Skeletal muscle satellite cell (primary cell): ENCODE results near the gene SRSF3. TPM values are rescaled to one million over a fixed set of nuclear protein-coding genes. Genes with fewer than 3 reads are reported as not detected.

ENCODE experiments used
- H3K27me3 ChIP-seq: 2 replicates; pipeline ENCODE4 v1.7.0; 2013; ENCODE audit warnings: low read length; ENCODE audit not compliant: control insufficient read depth, insufficient read depth
- H3K36me3 ChIP-seq: 2 replicates; pipeline ENCODE4 v1.7.0; 2013; ENCODE audit warnings: mild to moderate bottlenecking, control low read depth, low read length; ENCODE audit not compliant: insufficient read depth
- H3K4me1 ChIP-seq: 2 replicates; pipeline ENCODE4 v1.7.0; 2013; ENCODE audit warnings: low read length; ENCODE audit not compliant: control insufficient read depth, insufficient read depth
- H3K4me2 ChIP-seq: 2 replicates; pipeline ENCODE4 v1.7.0; 2013; ENCODE audit warnings: mild to moderate bottlenecking, low read length
- H3K4me3 ChIP-seq: 2 replicates; pipeline ENCODE4 v1.7.0; 2013; ENCODE audit warnings: low read length
- H3K9ac ChIP-seq: 2 replicates; pipeline ENCODE4 v1.7.0; 2013; ENCODE audit warnings: mild to moderate bottlenecking, low read depth, low read length, moderate library complexity
- H3K9me3 ChIP-seq: replicated peaks from 2 replicates; pipeline ENCODE4 v1.7.0; 2013; ENCODE audit warnings: mild to moderate bottlenecking, control low read depth, low read length
- total RNA-seq: library from RNA; depleted of rRNA; stranded (reverse); fragments of >200 nt; gene quantifications from 2 replicates; pipeline ENCODE4 v1.2.3, GENCODE V29; 2012; rRNA removed

Gene SRSF3
- total RNA-seq, result 182 and 211 TPM in 2 replicates

DNA sequence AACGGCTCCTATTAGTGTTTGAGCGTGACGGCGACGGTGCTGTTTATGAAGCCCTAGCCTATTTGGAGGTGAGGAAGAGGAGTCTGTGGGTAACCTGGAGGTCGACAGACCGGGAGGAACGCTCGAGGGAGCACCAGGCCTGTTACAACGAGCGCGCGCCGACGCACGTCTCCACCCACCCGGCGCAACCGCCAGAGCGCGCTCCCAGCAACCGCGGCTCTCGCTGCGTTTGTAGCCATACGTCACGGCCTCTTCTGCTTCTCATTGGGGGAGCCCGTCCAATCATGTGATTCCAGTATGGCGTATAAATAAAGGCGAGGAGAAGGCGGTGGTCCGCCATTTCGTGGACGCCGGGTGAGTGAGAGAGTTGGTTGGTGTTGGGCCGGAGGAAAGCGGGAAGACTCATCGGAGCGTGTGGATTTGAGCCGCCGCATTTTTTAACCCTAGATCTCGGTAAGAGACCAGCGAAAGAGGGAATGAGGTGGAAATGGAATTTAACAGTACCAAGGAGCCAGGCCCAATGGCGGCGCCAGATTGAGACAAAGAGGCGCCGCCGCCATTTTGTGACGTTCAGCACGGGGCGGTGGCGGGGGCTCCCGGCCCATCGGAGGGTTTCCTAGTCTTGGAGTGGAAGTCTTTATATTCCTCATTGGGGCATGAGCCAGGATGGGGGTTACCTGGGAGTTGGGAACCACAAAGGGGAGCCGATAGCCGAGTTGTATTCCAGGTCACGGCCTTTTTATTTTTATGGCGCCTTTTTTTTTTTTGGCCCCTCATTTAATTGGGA, at the start of gene SRSF3:
SRSF3 (plus strand) TSS at position 334 of the 787 bp plus-strand sequence. CDS start 2,401 bp downstream, outside the sequence.
- Histone ChIP-seq H3K9ac (peak within 1 kb of the TSS; percentile 98), H3K9me3 (no peaks in the 10 kb centered on the region), H3K27me3 (no peaks in the 10 kb centered on the region), H3K4me1 (peaks cover 29% of the 10 kb centered on the region), H3K4me3 (peak within 1 kb of the TSS; percentile 74), H3K36me3 (peaks cover 42% of the 10 kb centered on the region), H3K4me2 (peak within 1 kb of the TSS; percentile 89)

DNA sequence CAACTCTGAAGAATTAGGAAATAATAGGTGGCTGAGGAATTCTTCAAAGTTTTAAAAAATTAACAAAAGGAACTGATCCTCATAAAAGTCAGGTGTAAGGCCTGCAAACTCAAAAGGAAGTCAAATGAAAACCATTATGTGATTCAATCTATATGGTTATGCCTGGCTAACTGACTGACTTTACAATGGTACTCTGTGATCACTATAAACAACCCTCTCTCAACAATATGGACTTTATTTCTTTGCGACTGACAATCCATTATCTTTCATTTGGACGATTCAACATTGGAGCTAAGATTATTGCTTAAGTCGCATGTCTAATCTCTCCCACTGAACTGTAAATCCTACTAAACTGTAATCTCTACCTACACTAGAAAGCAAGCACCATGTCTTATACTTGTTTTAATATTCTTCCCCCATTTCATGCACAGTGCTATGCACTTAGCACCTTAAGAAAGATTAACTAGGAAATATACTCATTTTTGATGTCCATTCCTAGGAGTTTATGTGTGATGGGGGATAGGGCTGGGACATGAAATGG, 48.3 kb upstream of the SRSF3 start:
- H3K4me3 ChIP-seq, result peak overlapping the region; percentile 85
- H3K36me3 ChIP-seq, result peaks cover 13% of the 10 kb centered on the region
- H3K4me2 ChIP-seq, result peak overlapping the region; percentile 88
- peak overlapping the region; percentile 91 for H3K9ac ChIP-seq
- peaks cover 28% of the 10 kb centered on the region for H3K4me1 ChIP-seq
- H3K27me3 ChIP-seq, result no peaks in the 10 kb centered on the region
- no peaks in the 10 kb centered on the region for H3K9me3 ChIP-seq

DNA sequence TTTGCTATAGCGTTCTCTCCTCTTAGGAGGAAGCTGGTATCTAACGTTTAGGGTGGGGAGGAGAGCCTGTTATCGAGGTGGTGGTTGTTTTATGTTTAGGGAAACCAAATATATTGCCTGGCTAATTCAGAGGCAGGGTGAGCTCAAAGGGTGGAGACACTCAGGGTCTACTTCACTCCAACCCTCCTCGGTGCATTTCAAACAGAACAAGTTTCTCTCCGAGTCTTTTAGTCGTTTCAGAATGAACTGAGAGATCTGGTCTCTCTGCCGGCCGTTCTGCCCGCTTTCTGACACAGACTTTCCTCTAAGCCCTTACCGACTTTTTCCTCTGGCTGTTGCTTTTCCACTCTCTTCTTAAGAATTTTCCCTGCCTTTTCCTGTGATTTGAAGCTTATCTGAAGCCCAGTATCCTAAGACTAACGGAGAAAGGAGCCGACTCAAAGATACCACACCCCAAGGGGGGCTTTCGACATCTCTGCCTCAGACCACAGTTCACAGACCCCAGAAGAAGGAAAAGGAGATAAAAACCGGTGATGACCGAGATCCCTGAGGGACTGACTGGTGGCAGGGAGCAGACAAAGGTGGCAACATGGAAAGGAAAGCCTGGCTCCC, 47.7 kb upstream of the SRSF3 start:
- Histone ChIP-seq H3K36me3 (peaks cover 7% of the 10 kb centered on the region), H3K9ac (peak overlapping the region; percentile 91), H3K4me2 (peak overlapping the region; percentile 88), H3K27me3 (no peaks in the 10 kb centered on the region), H3K4me3 (peak overlapping the region; percentile 85), H3K9me3 (no peaks in the 10 kb centered on the region), H3K4me1 (peaks cover 28% of the 10 kb centered on the region)

GRCh38 chr6:36546920-36547645, 47.1 kb upstream of the SRSF3 start, which contains the start of gene STK38:
STK38 (minus strand) TSS chr6:36547479; CDS start chr6:36540202, 7,277 bp downstream.
- H3K36me3 ChIP-seq, result peaks cover 4% of the 10 kb centered on the region
- H3K9me3 ChIP-seq, result no peaks in the 10 kb centered on the region
- H3K4me3 ChIP-seq, result peak within 1 kb of the TSS; percentile 85
- no peaks in the 10 kb centered on the region for H3K27me3 ChIP-seq
- H3K9ac ChIP-seq, result peak within 1 kb of the TSS; percentile 91
- H3K4me2 ChIP-seq, result peak within 1 kb of the TSS; percentile 88
- peaks cover 21% of the 10 kb centered on the region for H3K4me1 ChIP-seq

DNA sequence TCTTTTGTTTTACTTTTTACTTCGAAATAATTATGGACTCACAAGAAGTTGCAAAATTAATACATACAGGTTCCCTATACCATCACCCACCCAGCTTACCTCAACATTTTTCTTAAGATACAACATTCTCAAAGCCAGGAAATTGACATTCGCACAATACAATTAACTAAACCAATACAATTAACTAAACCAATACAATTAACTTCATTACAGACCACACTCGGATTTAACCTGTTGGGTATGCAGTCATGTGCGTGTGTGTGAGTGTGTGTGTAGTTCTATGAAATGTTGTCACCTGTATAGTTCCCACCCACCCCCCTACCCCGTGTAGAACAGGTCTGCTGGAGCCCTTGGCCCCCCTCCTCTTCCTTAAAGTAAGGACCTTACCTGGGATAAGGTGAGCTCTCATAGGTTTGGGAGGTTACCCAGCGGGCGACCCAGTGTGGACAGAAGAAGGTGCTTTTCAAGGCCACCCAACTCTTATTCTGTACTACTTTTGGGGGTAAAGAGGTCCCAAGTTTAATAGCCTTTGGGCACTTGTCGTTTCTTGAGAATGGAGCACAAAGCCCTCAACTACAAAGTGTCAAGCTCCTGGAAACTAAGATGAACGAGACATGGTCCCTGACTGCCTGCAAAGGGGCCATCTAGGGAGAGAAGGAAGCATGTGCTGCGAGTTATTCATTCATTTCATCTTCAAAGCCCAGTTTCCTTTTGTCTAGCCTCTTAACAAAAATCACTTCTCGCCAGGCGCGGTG, 46.3 kb upstream of the SRSF3 start:
- peaks cover 17% of the 10 kb centered on the region for H3K4me1 ChIP-seq
- no peaks in the 10 kb centered on the region for H3K9me3 ChIP-seq
- H3K27me3 ChIP-seq, result no peaks in the 10 kb centered on the region
- H3K9ac ChIP-seq, result no peak overlapping the region
- peak overlapping the region; percentile 50 for H3K4me2 ChIP-seq
- peak overlapping the region; percentile 85 for H3K4me3 ChIP-seq
- peaks cover 4% of the 10 kb centered on the region for H3K36me3 ChIP-seq

GRCh38 chr6:36548401-36548743, 45.8 kb upstream of the SRSF3 start:
- Histone ChIP-seq H3K27me3 (no peaks in the 10 kb centered on the region), H3K9ac (no peak overlapping the region), H3K4me3 (no peak overlapping the region), H3K4me1 (peaks cover 17% of the 10 kb centered on the region), H3K36me3 (peaks cover 4% of the 10 kb centered on the region), H3K4me2 (no peak overlapping the region), H3K9me3 (no peaks in the 10 kb centered on the region)

DNA sequence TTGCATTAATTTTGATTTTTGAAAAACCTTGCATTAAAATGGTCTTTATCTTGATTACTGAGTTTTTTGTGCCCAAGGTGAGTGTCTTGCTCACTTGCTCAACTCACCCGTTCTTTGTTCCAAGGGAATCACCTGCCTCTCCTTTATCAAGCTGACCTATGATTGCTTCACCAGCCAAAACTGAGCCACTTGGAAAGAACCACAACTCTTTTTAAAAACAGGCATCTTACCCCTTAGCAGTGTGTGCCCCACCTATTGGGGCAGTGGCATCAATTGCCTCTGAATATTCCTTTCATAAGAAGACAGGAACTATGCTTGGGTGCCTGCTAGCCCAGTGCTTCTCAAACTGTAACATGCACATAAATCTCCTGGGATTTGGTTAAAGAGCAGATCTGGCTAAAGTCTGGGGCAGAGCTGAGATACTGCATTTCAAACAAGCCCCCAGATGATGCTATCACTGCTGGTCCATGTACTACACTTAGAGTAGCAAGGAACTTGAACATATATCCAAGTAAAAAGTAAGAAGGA, 43.6 kb upstream of the SRSF3 start:
- H3K27me3 ChIP-seq, result no peaks in the 10 kb centered on the region
- H3K36me3 ChIP-seq, result no peaks in the 10 kb centered on the region
- H3K4me1 ChIP-seq, result peaks cover 12% of the 10 kb centered on the region
- no peaks in the 10 kb centered on the region for H3K9me3 ChIP-seq
- H3K4me2 ChIP-seq, result no peak overlapping the region
- H3K4me3 ChIP-seq, result no peak overlapping the region
- no peak overlapping the region for H3K9ac ChIP-seq

GRCh38 chr6:36555750-36556252, 38.4 kb upstream of the SRSF3 start:
- H3K4me3 ChIP-seq, result no peak overlapping the region
- H3K9ac ChIP-seq, result no peak overlapping the region
- H3K36me3 ChIP-seq, result no peaks in the 10 kb centered on the region
- no peak overlapping the region for H3K4me2 ChIP-seq
- H3K27me3 ChIP-seq, result peaks cover 6% of the 10 kb centered on the region
- peaks cover 11% of the 10 kb centered on the region for H3K4me1 ChIP-seq
- no peaks in the 10 kb centered on the region for H3K9me3 ChIP-seq

- H3K9ac ChIP-seq, result no peak overlapping the region
Observed at GRCh38 chr6:36556281-36556680, 37.9 kb upstream of the SRSF3 start.

GRCh38 chr6:36559011-36559793, 35.0 kb upstream of the SRSF3 start:
- Histone ChIP-seq H3K4me3 (no peak overlapping the region), H3K4me2 (no peak overlapping the region), H3K4me1 (peaks cover 11% of the 10 kb centered on the region), H3K36me3 (no peaks in the 10 kb centered on the region), H3K9me3 (no peaks in the 10 kb centered on the region), H3K9ac (no peak overlapping the region), H3K27me3 (peaks cover 10% of the 10 kb centered on the region)

More at GRCh38 chr6:36556281-36556680, 37.9 kb upstream of the SRSF3 start:
- Histone ChIP-seq H3K4me3 (no peak overlapping the region), H3K9me3 (no peaks in the 10 kb centered on the region), H3K4me1 (peaks cover 11% of the 10 kb centered on the region), H3K27me3 (peaks cover 7% of the 10 kb centered on the region), H3K4me2 (no peak overlapping the region), H3K36me3 (no peaks in the 10 kb centered on the region)
